Thoracic aorta endothelial cell (primary cell): ENCODE data around the gene SLC4A9. TPM values are rescaled to one million over a fixed set of nuclear protein-coding genes. Genes with fewer than 3 reads are reported as not detected.

ENCODE experiments used
- small RNA-seq: library from RNA; depleted of rRNA; stranded (forward); fragments of <200 nt; gene quantifications from one replicate; pipeline ENCODE3, GENCODE V24; 2012
- total RNA-seq: library from RNA; depleted of rRNA; stranded (reverse); fragments of >200 nt; gene quantifications from 2 replicates; pipeline ENCODE4 v1.2.3, GENCODE V29; 2012

Gene SLC4A9, protein sequence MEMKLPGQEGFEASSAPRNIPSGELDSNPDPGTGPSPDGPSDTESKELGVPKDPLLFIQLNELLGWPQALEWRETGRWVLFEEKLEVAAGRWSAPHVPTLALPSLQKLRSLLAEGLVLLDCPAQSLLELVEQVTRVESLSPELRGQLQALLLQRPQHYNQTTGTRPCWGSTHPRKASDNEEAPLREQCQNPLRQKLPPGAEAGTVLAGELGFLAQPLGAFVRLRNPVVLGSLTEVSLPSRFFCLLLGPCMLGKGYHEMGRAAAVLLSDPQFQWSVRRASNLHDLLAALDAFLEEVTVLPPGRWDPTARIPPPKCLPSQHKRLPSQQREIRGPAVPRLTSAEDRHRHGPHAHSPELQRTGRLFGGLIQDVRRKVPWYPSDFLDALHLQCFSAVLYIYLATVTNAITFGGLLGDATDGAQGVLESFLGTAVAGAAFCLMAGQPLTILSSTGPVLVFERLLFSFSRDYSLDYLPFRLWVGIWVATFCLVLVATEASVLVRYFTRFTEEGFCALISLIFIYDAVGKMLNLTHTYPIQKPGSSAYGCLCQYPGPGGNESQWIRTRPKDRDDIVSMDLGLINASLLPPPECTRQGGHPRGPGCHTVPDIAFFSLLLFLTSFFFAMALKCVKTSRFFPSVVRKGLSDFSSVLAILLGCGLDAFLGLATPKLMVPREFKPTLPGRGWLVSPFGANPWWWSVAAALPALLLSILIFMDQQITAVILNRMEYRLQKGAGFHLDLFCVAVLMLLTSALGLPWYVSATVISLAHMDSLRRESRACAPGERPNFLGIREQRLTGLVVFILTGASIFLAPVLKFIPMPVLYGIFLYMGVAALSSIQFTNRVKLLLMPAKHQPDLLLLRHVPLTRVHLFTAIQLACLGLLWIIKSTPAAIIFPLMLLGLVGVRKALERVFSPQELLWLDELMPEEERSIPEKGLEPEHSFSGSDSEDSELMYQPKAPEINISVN
- total RNA-seq: not detected in 2 replicates

DNA sequence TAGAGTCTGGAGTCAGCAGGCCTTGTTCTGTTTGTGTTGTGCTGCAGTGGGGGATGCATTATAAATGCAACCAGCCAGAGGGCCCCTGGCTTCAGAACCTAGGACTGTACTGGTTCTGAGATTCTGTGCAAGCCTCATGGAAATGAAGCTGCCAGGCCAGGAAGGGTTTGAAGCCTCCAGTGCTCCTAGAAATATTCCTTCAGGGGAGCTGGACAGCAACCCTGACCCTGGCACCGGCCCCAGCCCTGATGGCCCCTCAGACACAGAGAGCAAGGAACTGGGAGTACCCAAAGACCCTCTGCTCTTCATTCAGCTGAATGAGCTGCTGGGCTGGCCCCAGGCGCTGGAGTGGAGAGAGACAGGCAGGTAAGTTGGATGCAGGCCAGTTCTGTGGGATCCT is at the start of gene SLC4A9:
Gene SLC4A9 (plus strand): TSS at position 94 of the 400 bp plus-strand sequence. CDS start 43 bp downstream, at position 137.

DNA sequence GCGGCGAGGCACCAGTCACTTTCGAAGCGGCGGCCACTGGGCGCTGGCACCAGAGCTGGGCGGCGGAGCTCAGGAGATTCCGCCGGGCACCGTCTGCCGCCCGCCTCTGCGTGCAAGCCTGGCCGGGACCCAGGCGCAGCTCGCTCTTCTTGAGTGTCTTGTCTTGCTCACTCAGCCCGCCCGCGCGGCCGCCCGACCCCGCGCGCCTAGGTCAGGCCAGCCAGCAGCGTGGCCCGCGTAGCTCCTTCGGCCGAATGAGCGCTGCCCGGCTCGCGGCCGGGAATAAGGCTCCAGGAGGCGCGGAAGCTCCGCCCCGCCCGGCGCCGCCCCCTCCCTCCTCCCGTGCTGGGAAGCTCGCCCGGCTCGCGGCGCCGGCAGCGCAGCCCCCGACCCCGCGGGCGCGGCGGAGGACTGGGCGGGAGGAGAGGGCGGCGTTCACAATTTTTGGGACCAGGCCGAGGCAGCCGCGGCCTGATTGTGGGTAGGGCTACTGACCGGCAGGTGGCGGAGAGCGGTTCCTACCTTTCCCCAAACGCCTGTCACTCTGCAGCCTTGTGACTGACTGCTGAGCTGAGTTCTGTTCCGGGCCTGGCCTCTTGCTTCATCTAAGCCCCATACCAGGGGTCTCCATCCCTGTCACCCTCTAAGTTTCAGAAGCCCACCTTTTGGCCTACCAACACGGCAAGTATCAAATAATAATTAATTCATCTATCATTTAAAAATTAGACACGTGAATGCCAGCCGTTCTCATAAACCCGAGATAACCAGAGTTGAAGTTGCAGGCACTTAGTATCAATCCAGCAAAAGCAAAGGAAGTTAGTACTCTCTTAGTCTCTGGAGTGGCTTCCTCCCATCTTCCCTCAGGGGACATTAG is 13.4 kb upstream of the SLC4A9 start, which contains the start of gene HBEGF:
Gene HBEGF (minus strand): TSS at position 256 of the 874 bp plus-strand sequence. CDS start 275 bp downstream, outside the sequence.

DNA sequence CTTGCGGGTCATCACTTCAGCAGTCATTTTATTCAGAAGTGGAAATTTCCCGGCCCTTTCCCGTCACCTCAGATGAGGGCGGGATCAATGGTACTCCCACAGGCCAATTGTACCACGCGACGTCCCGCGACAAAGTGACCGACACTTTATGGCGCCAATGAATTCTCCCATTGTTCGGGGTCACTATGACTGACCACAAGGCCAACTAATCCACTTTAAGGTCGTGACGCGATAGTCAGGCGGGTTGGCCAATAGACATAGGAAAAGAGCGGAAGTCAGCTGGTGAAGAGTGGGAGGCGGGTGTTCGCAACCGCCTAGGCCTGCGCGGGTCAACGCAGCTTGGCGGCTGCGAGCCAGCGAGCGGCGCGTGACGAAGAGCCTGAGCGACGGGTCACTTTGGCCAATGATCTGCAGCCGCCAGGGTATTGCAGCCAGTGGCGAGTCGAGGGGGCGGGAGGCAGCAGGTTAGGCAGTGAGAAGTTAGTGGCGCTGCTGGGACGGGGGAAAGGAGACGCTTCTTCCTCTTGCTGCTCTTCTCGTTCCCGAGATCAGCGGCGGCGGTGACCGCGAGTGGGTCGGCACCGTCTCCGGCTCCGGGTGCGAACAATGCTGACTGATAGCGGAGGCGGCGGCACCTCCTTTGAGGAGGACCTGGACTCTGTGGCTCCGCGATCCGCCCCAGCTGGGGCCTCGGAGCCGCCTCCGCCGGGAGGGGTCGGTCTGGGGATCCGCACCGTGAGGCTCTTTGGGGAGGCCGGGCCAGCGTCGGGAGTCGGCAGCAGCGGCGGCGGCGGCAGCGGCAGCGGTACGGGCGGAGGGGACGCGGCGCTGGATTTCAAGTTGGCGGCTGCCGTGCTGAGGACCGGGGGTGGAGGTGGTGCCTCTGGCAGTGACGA is 41.6 kb downstream of the SLC4A9 start, which contains the start of gene ANKHD1:
Gene ANKHD1 (plus strand): TSS at position 472 of the 896 bp plus-strand sequence. CDS start 135 bp downstream, at position 607.

Small RNAs within 50 kb of the gene (small RNA-seq; reads per million reads assigned to genes)
- not detected for gene RNU4-14P

Other genes with a start within 250 kb of the SLC4A9 start
- gene PURA, start 246.1 kb upstream of the SLC4A9 start, total RNA-seq: 19.4 and 20.3 TPM in 2 replicates
- 5.5 and 6.3 TPM in 2 replicates for gene IGIP, start 234.3 kb upstream of the SLC4A9 start, total RNA-seq
- gene CYSTM1, start 185.0 kb upstream of the SLC4A9 start, total RNA-seq: 20.6 and 25.1 TPM in 2 replicates
- 141 and 146 TPM in 2 replicates for gene PFDN1, start 57.1 kb upstream of the SLC4A9 start, total RNA-seq
- gene HBEGF, start 13.6 kb upstream of the SLC4A9 start, total RNA-seq: 27.0 and 27.8 TPM in 2 replicates
- 94.7 and 111 TPM in 2 replicates for gene ANKHD1, start 41.6 kb downstream of the SLC4A9 start, total RNA-seq
- gene EIF4EBP3, start 187.5 kb downstream of the SLC4A9 start, total RNA-seq: 0.53 and 1.7 TPM in 2 replicates
- gene SRA1, start 197.3 kb downstream of the SLC4A9 start, total RNA-seq: 20.5 and 25.5 TPM in 2 replicates
- 5.6 and 6.1 TPM in 2 replicates for gene APBB3, start 204.4 kb downstream of the SLC4A9 start, total RNA-seq
- 28.6 and 34.2 TPM in 2 replicates for gene SLC35A4, start 204.6 kb downstream of the SLC4A9 start, total RNA-seq